Ishikawa (cell line): Measurements from ENCODE around the gene PTGER1.

Experiments used
- EP300 ChIP-seq: IDR thresholded peaks from 2 replicates; pipeline ENCODE4 v1.6.1; 2012; ENCODE audit warnings: borderline replicate concordance
- RAD21 ChIP-seq: IDR thresholded peaks from 2 replicates; pipeline ENCODE4 v1.6.1; 2012; ENCODE audit warnings: low read depth

DNA sequence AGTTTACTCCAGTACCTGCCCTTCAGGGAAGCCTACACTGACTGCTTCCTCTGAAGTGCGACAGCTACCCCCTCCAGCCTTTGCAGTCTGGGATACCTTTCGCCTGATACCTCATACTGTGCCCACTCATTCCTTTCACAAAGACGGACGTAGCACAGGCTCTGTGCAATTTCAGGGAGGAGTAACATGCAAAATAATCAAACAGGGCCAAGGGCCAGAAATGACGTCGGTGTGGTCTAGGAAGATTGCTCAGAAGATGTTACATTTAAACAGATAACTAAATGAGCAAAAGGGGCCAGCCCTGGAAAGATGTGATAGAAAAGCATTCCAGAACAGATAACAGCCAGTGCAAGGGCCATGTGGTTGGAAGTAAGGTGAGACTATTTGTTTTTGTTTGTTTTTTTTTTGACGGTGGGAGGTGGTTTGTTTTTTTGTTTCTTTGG, 49.4 kb downstream of the PTGER1 start:
- TF ChIP-seq RAD21 (no peak), EP300 (no peak)
